HPDE6-E6E7 (cell line): ENCODE results near the gene ETNK2.
"Not testable (repeated sequence)": the region's sequence is repeated elsewhere in the genome, so short reads cannot be mapped to it uniquely, and the experiment has no call there.

ENCODE experiments used
- DNase-seq: peaks from one replicate; pipeline ENCODE4 v3.0.0; 2011; ENCODE audit warnings: missing footprints; ENCODE audit errors: extremely low spot score

The ETNK2 gene

GRCh38 chr1:204099754-204100153 is 52.1 kb downstream of the ETNK2 start:
- not testable (repeated sequence) for DNase-seq

- DNase-seq, result no peak
Observed at GRCh38 chr1:204098683-204099082, 53.2 kb downstream of the ETNK2 start.

- DNase-seq, result no peak
Observed at GRCh38 chr1:204096931-204097330, 54.9 kb downstream of the ETNK2 start.

GRCh38 chr1:204094856-204095634 is 56.8 kb downstream of the ETNK2 start:
- DNase-seq, result no peak

GRCh38 chr1:204094313-204094729 is 57.5 kb downstream of the ETNK2 start:
- DNase-seq, result no peak

GRCh38 chr1:204093781-204094180 is 58.1 kb downstream of the ETNK2 start:
- DNase-seq, result no peak

GRCh38 chr1:204093421-204093717 is 58.5 kb downstream of the ETNK2 start:
- no peak for DNase-seq

GRCh38 chr1:204092632-204093420 is 59.0 kb downstream of the ETNK2 start:
- DNase-seq, result no peak

GRCh38 chr1:204091787-204092312 is 60.0 kb downstream of the ETNK2 start:
- no peak for DNase-seq

- DNase-seq, result no peak
Observed at GRCh38 chr1:204091066-204091465, 60.8 kb downstream of the ETNK2 start.

GRCh38 chr1:204090132-204090531 is 61.7 kb downstream of the ETNK2 start:
- not testable (repeated sequence) for DNase-seq

GRCh38 chr1:204089044-204089751 is 62.6 kb downstream of the ETNK2 start:
- no peak for DNase-seq

- DNase-seq, result no peak
Observed at GRCh38 chr1:204088596-204088995, 63.2 kb downstream of the ETNK2 start.

GRCh38 chr1:204087893-204088528 is 63.8 kb downstream of the ETNK2 start:
- no peak for DNase-seq

GRCh38 chr1:204087181-204087892 is 64.5 kb downstream of the ETNK2 start:
- no peak for DNase-seq

- no peak for DNase-seq
Observed at GRCh38 chr1:204085876-204086275, 66.0 kb downstream of the ETNK2 start.

GRCh38 chr1:204084247-204084772 is 67.5 kb downstream of the ETNK2 start:
- DNase-seq, result no peak

GRCh38 chr1:204083491-204083890 is 68.4 kb downstream of the ETNK2 start:
- no peak for DNase-seq

- DNase-seq, result no peak
Observed at GRCh38 chr1:204081791-204082513, 69.9 kb downstream of the ETNK2 start.

- DNase-seq, result no peak
Observed at GRCh38 chr1:204081164-204081790, 70.6 kb downstream of the ETNK2 start.
